Activated CD8-positive, alpha-beta memory T cell treated with anti-CD3 and anti-CD28 coated beads for 1 hour (primary cell): Measurements from ENCODE around the gene NRCAM.

ENCODE experiments used
- DNase-seq, 2 donors: peaks; one replicate each; pipeline ENCODE4 v3.0.0-alpha.2; 2020; ENCODE audit warnings: low read depth in 1 of 2; ENCODE audit errors: extremely low read depth in 1 of 2

NRCAM gene

GRCh38 chr7:108427766-108428165 is 28.5 kb downstream of the NRCAM start:
- DNase-seq, result no peak

DNA sequence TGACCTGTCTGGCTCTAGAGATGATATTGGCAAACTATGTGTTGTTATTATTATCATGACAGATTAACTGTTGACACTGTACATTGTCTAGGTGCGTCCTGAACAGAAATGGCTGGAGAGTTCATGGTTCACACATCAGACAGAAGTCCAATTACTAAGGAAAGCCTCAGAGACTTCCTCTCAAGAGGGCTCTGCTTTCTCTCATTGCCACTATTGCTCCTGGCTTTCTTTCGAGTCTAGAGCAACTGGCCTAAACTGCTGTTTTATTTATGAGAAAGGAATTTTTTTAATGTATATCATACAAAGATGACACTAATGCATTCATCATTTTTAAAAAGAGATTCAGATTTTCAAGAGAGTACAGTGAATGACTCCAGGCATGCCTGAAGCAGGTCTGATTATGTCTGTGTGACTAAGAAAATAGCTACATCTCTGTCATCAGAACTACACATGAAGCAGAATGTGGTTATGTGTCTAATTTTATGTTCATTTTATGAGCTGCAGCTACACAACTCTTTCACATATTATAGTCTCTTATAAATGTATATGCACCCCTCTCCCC is 30.4 kb downstream of the NRCAM start:
- DNase-seq, result no peak

GRCh38 chr7:108424013-108424412 is 32.2 kb downstream of the NRCAM start:
- DNase-seq, result no peak

DNA sequence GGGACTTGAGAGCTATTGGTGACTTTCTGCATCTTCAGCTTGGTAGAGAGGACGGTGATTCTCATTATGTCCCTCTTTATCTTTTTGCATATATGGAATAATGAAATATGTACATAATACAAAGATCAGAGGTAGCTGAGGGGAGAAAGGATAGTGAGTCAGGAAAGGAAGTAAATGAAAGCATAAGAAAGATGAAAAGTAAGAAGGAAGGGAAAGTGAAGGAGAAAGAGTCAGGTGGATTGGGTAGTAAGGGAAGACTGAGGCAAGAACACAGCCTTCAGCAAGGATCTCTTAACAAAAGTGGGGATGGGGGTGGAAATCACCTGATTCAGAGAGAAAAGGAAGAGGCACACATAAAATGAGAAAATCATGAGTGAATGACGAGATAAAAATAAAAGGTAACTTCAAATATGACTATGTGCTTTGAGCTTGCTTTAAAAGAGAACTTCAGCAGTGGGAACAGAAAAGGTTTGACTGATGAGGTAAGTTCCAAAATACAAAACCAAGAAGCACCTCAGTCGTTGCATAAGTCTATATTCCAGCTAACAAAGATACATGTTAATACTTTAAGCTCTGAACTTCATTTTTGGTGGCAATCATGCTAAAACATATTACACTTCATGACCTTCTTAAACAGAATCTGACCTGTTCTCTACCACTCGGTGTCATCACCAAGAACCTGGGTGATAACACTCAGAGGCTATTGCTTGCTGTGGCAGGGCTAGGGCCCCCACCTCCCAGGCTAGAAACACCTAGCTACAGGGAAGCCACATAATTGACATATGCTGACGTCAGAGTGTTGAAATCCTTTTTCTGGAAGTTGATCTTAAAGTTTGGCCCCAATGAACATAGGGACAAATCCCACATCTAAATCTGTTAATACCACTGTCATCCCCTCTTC is 32.9 kb downstream of the NRCAM start:
- no peak for DNase-seq

GRCh38 chr7:108421720-108422331 is 34.4 kb downstream of the NRCAM start:
- no peak for DNase-seq

DNA sequence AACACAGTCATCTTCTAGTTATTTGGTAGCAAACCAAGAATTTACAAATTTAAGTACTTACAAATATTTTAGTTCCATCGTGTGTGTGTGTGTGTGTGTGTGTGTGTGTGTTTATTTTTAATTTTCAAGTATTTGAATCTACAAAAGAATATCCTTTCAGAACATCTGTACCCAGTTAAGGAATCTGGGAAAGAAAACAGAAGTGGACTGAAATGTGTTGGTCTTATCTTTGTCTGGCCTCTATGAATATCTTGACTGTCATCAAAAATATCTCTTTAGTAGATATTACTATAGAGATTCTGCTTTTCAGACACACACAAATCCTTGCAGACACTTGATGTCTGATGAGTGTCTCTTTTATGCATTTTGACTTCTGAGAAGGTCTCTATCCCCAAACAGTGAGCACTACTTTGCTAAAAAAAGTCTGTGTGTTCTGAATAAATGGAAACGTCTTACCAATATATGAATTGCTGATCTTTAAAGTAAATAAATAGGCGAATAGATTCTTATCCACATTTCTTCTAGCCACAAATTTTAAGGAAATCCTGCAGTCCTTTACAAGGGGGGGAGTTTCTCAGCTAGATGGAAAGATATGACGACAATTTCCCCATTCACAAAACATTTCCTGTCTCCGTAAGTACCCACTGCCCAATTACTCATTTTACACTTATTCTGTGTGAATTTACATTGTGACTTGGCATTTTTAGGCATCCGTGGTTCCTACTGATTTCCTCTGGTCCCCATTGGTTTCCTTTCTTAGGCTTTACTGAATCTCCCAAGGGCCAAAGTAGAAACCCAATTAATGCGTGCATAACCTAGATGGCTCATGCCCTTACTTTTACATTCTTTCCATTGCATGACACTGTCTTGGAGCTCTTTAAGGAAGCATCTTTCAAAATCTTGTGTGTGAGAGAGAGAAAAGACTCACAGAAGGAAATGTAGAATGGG is 36.0 kb downstream of the NRCAM start:
- no peak for DNase-seq

DNA sequence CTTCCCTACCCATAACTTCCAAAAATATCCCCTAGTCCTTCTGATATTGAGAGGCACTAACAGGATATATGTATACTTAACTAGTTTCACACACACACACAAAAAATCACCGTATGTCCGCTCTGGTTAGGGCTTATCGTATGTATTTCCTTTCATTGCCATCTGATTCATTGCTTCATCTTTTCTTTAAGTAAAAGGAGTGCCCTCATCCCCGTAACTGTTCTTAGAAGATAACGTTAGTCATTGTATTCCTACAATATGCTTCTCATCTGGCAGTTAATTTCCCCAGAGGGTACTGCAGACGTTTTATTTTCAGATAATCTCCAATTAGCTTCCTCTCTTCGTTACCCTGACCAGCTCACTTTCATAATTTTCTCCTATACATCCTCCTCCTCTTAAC is 37.3 kb downstream of the NRCAM start:
- DNase-seq, result no peak

DNA sequence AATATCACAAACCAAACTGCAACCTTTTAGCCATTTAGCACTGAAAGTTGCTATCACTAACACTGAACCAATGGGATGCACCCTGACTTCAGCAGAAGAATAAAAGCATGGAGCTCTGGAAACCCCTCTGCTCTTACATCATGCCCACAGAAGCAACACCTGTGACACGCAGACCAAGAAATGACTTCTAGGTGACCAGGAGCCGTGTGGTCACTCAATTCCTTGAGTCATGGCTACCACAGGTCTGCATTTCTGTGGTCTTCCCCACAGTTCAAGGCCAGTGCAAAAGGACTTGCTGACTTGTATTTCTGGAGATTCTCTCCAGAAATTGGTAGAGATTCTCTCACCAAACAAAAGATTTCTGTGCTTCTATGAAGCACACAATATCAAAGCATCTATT is 38.3 kb downstream of the NRCAM start:
- DNase-seq, result no peak

GRCh38 chr7:108417144-108417543 is 39.1 kb downstream of the NRCAM start:
- DNase-seq, result no peak

GRCh38 chr7:108415821-108416536 is 40.3 kb downstream of the NRCAM start:
- DNase-seq, result no peak

DNA sequence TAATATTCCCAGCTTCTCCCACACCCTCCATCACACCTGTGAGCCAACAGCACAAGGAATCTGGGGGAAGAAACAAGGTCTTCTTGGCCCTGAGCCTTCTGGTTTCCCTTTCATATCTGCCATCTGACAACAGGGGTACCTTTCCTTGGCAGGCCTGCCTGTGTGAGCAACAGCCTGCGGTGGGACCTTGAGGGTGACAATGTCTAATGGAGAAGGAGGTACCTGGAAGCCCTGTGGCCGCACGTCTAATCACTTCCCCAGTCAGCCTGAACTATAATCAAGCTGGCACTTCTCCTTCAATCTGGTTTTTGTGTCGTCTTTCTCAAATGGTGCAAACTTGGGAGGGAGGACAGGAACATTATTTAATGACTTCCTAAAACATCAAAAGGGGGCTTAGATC is 41.2 kb downstream of the NRCAM start:
- DNase-seq, result no peak

- DNase-seq, result no peak
Observed at GRCh38 chr7:108413782-108414492, 42.3 kb downstream of the NRCAM start.

DNA sequence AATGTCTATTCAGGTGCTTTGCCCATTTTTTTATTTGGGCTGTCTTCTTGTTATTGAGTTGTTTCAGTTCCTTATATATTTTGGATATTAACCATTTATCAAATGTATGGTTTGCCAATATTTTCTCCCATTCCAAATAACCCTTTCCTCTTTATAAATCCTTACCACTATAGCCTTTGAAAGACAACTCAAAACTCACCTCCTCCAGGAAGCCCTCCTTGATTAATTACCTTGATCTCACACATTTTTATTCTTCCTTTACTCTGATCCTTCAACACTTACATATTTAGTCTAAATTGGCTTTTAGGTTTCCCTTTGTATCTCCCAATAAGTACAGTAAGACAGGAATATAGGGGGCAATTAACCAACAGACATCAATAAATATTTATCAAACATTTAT is 42.9 kb downstream of the NRCAM start:
- DNase-seq, result no peak

- no peak for DNase-seq
Observed at GRCh38 chr7:108409146-108409545, 47.1 kb downstream of the NRCAM start.

- DNase-seq, result no peak
Observed at GRCh38 chr7:108408296-108408991, 47.8 kb downstream of the NRCAM start.

DNA sequence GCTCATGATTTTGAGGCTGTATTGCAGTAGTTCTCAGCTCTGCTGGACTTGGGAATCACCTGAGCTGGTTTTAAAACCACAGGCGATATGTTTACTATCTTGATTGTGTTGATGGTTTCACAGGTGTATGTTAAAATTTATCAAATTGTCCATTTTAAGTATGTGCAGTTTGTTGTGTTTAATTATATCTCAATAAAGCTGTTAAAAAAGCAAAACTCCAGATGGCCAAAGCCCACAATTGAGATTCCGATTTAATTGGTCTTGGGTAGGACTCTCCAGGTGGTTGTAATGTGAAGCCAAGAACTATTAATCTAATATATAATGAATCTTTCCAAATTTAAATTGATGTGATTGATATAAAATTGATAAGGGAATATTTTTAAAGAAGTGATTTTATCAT is 48.6 kb downstream of the NRCAM start:
- DNase-seq, result no peak

DNA sequence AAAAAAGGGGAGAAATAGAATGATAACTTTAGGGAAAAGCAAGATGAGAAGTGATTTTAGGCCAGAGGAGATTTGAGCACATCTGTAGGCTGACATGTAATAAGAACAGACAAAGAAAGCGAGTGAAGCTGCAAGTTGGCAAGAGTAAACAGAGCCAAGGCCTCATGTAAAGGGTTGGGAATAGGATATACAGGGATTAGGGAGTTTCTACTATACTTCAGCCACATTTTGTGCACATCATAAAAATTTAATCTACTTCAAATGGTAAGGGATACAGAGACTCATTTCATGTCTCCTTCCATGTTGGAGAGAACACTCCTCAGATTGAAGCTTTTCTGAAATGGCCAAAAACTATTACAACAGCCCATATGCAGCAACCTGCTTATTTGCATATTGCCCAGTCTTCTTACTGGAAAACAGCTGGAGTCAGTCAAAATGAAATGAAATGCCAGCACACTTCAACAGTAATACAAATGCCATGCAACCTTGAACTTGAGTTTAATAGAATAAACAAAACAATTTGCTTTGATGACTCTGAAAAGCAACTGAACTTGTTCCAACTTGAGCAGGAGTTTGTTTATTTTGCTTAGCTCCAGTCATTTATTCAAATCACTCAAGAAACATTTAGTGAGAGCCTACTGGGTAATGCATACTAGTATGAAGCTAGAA is 49.9 kb downstream of the NRCAM start:
- DNase-seq, result no peak
